ENCODE results near the gene RNF168. TPM values are rescaled to one million over a fixed set of nuclear protein-coding genes. Genes with fewer than 3 reads are reported as not detected.

RNF168 gene
- total RNA-seq, 1 donor from 2014 or later, result 23.2 TPM

Other genes with a start within 250 kb of the RNF168 start
- gene PCYT1A, start 216.0 kb downstream of the RNF168 start, total RNA-seq, result 54.9 TPM
- gene DYNLT2B, start 185.5 kb downstream of the RNF168 start, total RNA-seq, result 9.8 TPM
- not detected for gene TM4SF19, start 165.4 kb downstream of the RNF168 start, total RNA-seq
- 52.0 TPM for gene UBXN7, start 71.3 kb downstream of the RNF168 start, total RNA-seq
- not detected for gene SMCO1, start 11.6 kb upstream of the RNF168 start, total RNA-seq
- gene WDR53, start 64.8 kb upstream of the RNF168 start, total RNA-seq, result 8.6 TPM
- 7.5 TPM for gene FBXO45, start 64.9 kb upstream of the RNF168 start, total RNA-seq
- gene NRROS, start 135.9 kb upstream of the RNF168 start, total RNA-seq, result 6.4 TPM
- 3.3 TPM for gene CEP19, start 208.5 kb upstream of the RNF168 start, total RNA-seq
- gene PIGX, start 208.6 kb upstream of the RNF168 start, total RNA-seq, result 21.5 TPM
- gene PAK2, start 236.1 kb upstream of the RNF168 start, total RNA-seq, result 63.4 TPM

All from mucosa of gallbladder (tissue), 1 donor.